ENCODE results near the gene FBXO42. TPM values are rescaled to one million over a fixed set of nuclear protein-coding genes. Genes with fewer than 3 reads are reported as not detected.

The FBXO42 gene
- total and polyA plus RNA-seq, 2 of the 8 experiments (the other 6 are each of a cell fraction or from before 2014, with no cell fraction given) = 15.1 to 17.0 TPM

DNA sequence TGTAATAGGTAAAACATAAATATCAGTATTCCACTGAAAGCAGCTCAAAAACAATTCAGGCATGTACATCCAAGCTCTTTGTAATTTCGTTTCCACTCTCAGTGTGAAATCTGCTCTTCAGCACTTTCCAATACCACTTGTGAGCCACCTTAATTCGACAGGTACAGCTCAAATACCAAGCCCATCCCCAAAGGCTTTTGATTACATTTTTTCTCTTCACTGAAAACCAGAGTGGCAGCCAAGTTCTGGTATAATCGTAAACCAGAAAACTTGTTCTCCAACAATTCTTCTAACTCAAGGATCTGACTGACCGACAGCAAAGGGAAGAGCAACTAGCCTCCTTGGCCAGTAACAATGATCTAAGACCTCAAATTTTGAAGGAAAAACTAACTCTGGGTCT lies 36.8 kb downstream of the FBXO42 start:
- POLR2A ChIA-PET (ENCODE audit: partially characterized antibody) = no interaction called here
- Histone ChIP-seq H2BK120ac (replicated peaks; ENCODE audit: low read depth, low read length) (no peak overlapping the region), H3K23ac (ENCODE audit: insufficient read length) (no peak overlapping the region), H4K91ac (replicated peaks; ENCODE audit: insufficient read length, low read length) (no peak overlapping the region), H2BK15ac (ENCODE audit: low read length) (no peak overlapping the region), H3K56ac (replicated peaks; ENCODE audit: insufficient read length, low read depth, low read length) (no peak overlapping the region), H3K18ac (ENCODE audit: extremely low read depth, low read length) (no peak overlapping the region), H3K4me2 (ENCODE audit: insufficient read depth in 1 of 2, low read depth in 2 of 2, low read length in 2 of 2) (no peak overlapping the region), H2AFZ (ENCODE audit: low read length) (no peak overlapping the region), H4K5ac (ENCODE audit: insufficient read length, low read depth, low read length) (no peak overlapping the region), H2AK5ac (ENCODE audit: low read depth, low read length) (no peak overlapping the region), H3K14ac (ENCODE audit: insufficient read length) (no peak overlapping the region), H4K8ac (ENCODE audit: extremely low read depth, insufficient read depth, low read length) (no peak overlapping the region), H2BK12ac (ENCODE audit: low read depth, low read length) (no peak overlapping the region), H2BK5ac (ENCODE audit: low read depth, low read length) (no peak overlapping the region), H3K79me2 (ENCODE audit: control insufficient read depth in 1 of 2, insufficient read depth in 2 of 2, low read length in 2 of 2) (peaks cover 0 to 15% of the 10 kb centered on the region in 2 experiments; a peak in 3 of 4 replicates), H3K4me1 (replicated peaks in 1 of 4; ENCODE audit: control insufficient read depth in 3 of 4, insufficient read depth in 4 of 4, low read length in 3 of 4) (no peaks in the 10 kb centered on the region), H3K27me3 (replicated peaks in 1 of 4; ENCODE audit: control insufficient read depth in 3 of 4, extremely low read depth in 1 of 4, insufficient read depth in 3 of 4, low read length in 3 of 4) (no peaks in the 10 kb centered on the region), H3K9ac (replicated peaks in 1 of 4; ENCODE audit: extremely low read depth in 1 of 4, low read depth in 3 of 4, low read length in 3 of 4) (no peak overlapping the region), H3K36me3 (ENCODE audit: control insufficient read depth in 2 of 4, insufficient read depth in 4 of 4, low read length in 3 of 4) (peaks cover 2 to 17% (median 8%) of the 10 kb centered on the region in 4 experiments; a peak in 6 of 8 replicates), H3K23me2 (ENCODE audit: low read depth, low read length) (no peaks in the 10 kb centered on the region), H3K79me1 (ENCODE audit: low read depth, low read length) (peaks cover 4% of the 10 kb centered on the region; the same call in 1 of the 2 replicates), H3K9me3 (ENCODE audit: insufficient read depth in 2 of 2, low read depth in 1 of 2, low read length in 1 of 2) (no peaks in the 10 kb centered on the region), H3K4ac (replicated peaks; ENCODE audit: insufficient read length, low read depth, low read length) (no peak overlapping the region), H4K20me1 (replicated peaks in 1 of 2; ENCODE audit: control insufficient read depth in 1 of 2, insufficient read depth in 2 of 2, low read length in 2 of 2) (peaks cover 2 to 3% of the 10 kb centered on the region in 2 experiments), H2BK20ac (ENCODE audit: low read length) (no peak overlapping the region), H3K27ac (ENCODE audit: low read depth, low read length) (no peak overlapping the region), H3K4me3 (ENCODE audit: extremely low read depth in 1 of 4, insufficient read depth in 2 of 4, low read depth in 3 of 4, low read length in 4 of 4) (no peak overlapping the region)
- no peak for DNase-seq (ENCODE audit: low read depth in 1 of 2, low spot score in 2 of 2)
- CTCF ChIA-PET (ENCODE audit: partially characterized antibody) = interaction anchor here (0.6 to 1.4 kb wide), 3 partner anchors 18 to 373 kb away, joined by 3 to 5 read pairs (median 4); no protein-coding TSS in a partner anchor
- no peak for FAIRE-seq
- 83% methylated on average over 4 of the region's 4 CpGs; no CpG with 5 or more reads in 1 of the 2 experiments for WGBS, 2 experiments (ENCODE audit: extremely low coverage in 1 of 2, insufficient coverage in 1 of 2, insufficient read length in 1 of 2, insufficient replicate concordance in 2 of 2, low coverage in 1 of 2, low lambda C conversion rate in 2 of 2, missing lambda C conversion rate in 1 of 2)
- TF ChIP-seq SUZ12 (IDR thresholded peaks at IDR 0.05; ENCODE audit: low read length) = no peak
- no peak for TF ChIP-seq CTBP2 (IDR thresholded peaks at IDR 0.05; ENCODE audit: borderline replicate concordance, insufficient read depth, insufficient read length, low read length)
